ENCODE data around the gene SNX1. TPM values are rescaled to one million over a fixed set of nuclear protein-coding genes. Genes with fewer than 3 reads are reported as not detected.

The SNX1 gene
- total and polyA plus RNA-seq, 2 of the 13 experiments (the other 11 are each of a cell fraction or from before 2014, with no cell fraction given) = 29.3 to 60.1 TPM

DNA sequence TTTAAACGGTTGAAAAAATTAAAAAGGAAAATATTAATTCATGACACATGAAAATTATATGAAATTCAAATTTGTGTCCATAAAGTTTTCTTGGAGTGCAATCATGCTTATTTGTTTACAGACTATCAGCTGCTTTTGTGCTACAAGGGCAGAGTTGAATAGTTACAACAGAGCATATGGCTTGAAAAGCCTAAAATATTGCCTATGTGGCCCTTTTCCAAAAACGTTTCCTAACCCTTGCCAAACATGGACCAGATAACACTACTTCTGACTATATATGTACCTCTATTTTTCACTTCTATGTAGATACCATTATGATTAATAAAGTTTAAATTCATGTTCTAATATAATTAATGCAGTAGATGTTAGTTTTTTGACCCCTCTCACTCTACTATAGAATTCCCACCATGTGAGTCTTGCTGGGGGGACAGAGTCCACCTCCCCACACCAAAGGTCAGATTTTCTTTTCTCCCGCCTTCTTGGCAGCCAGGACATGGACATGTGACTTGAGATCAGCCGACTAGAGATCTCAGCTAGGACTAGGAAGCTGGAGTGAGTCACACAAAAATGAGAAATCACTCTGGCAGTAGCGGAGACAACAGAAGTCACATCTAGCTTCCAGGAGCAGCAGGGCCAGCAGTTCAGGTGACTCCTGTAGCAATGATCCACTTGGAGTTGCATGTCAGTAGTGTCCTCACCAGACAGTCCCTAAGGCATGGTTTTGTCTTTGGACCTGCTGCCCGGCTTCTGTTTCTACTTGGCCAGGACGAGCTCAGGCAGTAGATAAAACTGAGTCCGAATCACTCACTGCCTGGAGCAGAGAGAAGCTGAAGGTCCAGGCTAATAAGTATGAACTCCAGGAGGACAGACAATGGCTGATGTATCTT, 24.6 kb upstream of the SNX1 start (continued):
- TF ChIP-seq, protein P1, sequence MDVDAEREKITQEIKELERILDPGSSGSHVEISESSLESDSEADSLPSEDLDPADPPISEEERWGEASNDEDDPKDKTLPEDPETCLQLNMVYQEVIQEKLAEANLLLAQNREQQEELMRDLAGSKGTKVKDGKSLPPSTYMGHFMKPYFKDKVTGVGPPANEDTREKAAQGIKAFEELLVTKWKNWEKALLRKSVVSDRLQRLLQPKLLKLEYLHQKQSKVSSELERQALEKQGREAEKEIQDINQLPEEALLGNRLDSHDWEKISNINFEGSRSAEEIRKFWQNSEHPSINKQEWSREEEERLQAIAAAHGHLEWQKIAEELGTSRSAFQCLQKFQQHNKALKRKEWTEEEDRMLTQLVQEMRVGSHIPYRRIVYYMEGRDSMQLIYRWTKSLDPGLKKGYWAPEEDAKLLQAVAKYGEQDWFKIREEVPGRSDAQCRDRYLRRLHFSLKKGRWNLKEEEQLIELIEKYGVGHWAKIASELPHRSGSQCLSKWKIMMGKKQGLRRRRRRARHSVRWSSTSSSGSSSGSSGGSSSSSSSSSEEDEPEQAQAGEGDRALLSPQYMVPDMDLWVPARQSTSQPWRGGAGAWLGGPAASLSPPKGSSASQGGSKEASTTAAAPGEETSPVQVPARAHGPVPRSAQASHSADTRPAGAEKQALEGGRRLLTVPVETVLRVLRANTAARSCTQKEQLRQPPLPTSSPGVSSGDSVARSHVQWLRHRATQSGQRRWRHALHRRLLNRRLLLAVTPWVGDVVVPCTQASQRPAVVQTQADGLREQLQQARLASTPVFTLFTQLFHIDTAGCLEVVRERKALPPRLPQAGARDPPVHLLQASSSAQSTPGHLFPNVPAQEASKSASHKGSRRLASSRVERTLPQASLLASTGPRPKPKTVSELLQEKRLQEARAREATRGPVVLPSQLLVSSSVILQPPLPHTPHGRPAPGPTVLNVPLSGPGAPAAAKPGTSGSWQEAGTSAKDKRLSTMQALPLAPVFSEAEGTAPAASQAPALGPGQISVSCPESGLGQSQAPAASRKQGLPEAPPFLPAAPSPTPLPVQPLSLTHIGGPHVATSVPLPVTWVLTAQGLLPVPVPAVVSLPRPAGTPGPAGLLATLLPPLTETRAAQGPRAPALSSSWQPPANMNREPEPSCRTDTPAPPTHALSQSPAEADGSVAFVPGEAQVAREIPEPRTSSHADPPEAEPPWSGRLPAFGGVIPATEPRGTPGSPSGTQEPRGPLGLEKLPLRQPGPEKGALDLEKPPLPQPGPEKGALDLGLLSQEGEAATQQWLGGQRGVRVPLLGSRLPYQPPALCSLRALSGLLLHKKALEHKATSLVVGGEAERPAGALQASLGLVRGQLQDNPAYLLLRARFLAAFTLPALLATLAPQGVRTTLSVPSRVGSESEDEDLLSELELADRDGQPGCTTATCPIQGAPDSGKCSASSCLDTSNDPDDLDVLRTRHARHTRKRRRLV (CRISPR knock-in tag; IDR thresholded peaks at IDR 0.05) = no peak
- TF ChIP-seq MYC (CRISPR knock-in tag; IDR thresholded peaks at IDR 0.05; ENCODE audit: borderline replicate concordance) (no peak), ETV5 (CRISPR knock-in tag; IDR thresholded peaks at IDR 0.05; ENCODE audit: borderline replicate concordance) (peak; percentile 10; the same call in 1 of the 2 replicates), MIER3 (CRISPR knock-in tag; IDR thresholded peaks at IDR 0.05; ENCODE audit: borderline replicate concordance) (peak; percentile 39; the same call in 1 of the 2 replicates), RBFOX2 (IDR thresholded peaks at IDR 0.05; ENCODE audit: low read depth, low read length) (no peak), CEBPB (IDR thresholded peaks at IDR 0.05; ENCODE audit: borderline replicate concordance, low read depth, low read length) (no peak), FOXP1 (IDR thresholded peaks at IDR 0.05) (no peak), FOXP1 (CRISPR knock-in tag; IDR thresholded peaks at IDR 0.05) (0 out of 2 replicates have a peak, but pooled peaks have one; percentile 11), SOX6 (IDR thresholded peaks at IDR 0.05) (no peak), SOX6 (CRISPR knock-in tag; IDR thresholded peaks at IDR 0.05) (no peak), KAT8 (CRISPR knock-in tag; IDR thresholded peaks at IDR 0.05) (peak; percentile 18; the same call in 1 of the 2 replicates), SOX5 (CRISPR knock-in tag; IDR thresholded peaks at IDR 0.05; ENCODE audit: borderline replicate concordance) (peak; percentile 29; the same call in 1 of the 2 replicates), HMG20A (CRISPR knock-in tag; IDR thresholded peaks at IDR 0.05; ENCODE audit: borderline replicate concordance) (peak; percentile 67; the same call in 1 of the 2 replicates)
- TF ChIP-seq, protein P2, sequence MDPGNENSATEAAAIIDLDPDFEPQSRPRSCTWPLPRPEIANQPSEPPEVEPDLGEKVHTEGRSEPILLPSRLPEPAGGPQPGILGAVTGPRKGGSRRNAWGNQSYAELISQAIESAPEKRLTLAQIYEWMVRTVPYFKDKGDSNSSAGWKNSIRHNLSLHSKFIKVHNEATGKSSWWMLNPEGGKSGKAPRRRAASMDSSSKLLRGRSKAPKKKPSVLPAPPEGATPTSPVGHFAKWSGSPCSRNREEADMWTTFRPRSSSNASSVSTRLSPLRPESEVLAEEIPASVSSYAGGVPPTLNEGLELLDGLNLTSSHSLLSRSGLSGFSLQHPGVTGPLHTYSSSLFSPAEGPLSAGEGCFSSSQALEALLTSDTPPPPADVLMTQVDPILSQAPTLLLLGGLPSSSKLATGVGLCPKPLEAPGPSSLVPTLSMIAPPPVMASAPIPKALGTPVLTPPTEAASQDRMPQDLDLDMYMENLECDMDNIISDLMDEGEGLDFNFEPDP (CRISPR knock-in tag; conservative IDR thresholded peaks at IDR 0.05) = no peak
- TF ChIP-seq, protein P3, sequence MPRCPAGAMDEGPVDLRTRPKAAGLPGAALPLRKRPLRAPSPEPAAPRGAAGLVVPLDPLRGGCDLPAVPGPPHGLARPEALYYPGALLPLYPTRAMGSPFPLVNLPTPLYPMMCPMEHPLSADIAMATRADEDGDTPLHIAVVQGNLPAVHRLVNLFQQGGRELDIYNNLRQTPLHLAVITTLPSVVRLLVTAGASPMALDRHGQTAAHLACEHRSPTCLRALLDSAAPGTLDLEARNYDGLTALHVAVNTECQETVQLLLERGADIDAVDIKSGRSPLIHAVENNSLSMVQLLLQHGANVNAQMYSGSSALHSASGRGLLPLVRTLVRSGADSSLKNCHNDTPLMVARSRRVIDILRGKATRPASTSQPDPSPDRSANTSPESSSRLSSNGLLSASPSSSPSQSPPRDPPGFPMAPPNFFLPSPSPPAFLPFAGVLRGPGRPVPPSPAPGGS (CRISPR knock-in tag; IDR thresholded peaks at IDR 0.05) = no peak
- TF ChIP-seq, protein P4, sequence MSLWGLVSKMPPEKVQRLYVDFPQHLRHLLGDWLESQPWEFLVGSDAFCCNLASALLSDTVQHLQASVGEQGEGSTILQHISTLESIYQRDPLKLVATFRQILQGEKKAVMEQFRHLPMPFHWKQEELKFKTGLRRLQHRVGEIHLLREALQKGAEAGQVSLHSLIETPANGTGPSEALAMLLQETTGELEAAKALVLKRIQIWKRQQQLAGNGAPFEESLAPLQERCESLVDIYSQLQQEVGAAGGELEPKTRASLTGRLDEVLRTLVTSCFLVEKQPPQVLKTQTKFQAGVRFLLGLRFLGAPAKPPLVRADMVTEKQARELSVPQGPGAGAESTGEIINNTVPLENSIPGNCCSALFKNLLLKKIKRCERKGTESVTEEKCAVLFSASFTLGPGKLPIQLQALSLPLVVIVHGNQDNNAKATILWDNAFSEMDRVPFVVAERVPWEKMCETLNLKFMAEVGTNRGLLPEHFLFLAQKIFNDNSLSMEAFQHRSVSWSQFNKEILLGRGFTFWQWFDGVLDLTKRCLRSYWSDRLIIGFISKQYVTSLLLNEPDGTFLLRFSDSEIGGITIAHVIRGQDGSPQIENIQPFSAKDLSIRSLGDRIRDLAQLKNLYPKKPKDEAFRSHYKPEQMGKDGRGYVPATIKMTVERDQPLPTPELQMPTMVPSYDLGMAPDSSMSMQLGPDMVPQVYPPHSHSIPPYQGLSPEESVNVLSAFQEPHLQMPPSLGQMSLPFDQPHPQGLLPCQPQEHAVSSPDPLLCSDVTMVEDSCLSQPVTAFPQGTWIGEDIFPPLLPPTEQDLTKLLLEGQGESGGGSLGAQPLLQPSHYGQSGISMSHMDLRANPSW (CRISPR knock-in tag; IDR thresholded peaks at IDR 0.05; ENCODE audit: borderline replicate concordance) = no peak
- TF ChIP-seq, protein P5, sequence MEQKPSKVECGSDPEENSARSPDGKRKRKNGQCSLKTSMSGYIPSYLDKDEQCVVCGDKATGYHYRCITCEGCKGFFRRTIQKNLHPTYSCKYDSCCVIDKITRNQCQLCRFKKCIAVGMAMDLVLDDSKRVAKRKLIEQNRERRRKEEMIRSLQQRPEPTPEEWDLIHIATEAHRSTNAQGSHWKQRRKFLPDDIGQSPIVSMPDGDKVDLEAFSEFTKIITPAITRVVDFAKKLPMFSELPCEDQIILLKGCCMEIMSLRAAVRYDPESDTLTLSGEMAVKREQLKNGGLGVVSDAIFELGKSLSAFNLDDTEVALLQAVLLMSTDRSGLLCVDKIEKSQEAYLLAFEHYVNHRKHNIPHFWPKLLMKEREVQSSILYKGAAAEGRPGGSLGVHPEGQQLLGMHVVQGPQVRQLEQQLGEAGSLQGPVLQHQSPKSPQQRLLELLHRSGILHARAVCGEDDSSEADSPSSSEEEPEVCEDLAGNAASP (CRISPR knock-in tag; IDR thresholded peaks at IDR 0.05; ENCODE audit: borderline replicate concordance) = peak; percentile 42; the same call in 1 of the 2 replicates

All from HepG2 (cell line).